Upper lobe of left lung (tissue), 6 donors: ENCODE data around the gene CDR2. TPM values are rescaled to one million over a fixed set of nuclear protein-coding genes. Genes with fewer than 3 reads are reported as not detected.
"Not testable (repeated sequence)": the region's sequence is repeated elsewhere in the genome, so short reads cannot be mapped to it uniquely, and the experiment has no call there.

Experiments
- ATAC-seq, 2 donors: fragments of 200-7000 bp; cut with Tn5 transposase; one replicate each; pipeline ENCODE4 v1.9.1; 2022; ENCODE audit warnings: mild to moderate bottlenecking in 2 of 2, moderate library complexity in 2 of 2; ENCODE audit not compliant: low FRiP score in 2 of 2
- DNase-seq, 2 donors: peaks; one replicate each; pipeline ENCODE4 v3.0.0-alpha.2; 2019 to 2020
- H3K27ac ChIP-seq, 4 donors: fragments of 200-600 bp; sonication (generic); one replicate each; pipeline ENCODE4 v1.5.1; 2016 to 2019
- H3K27me3 ChIP-seq, 4 donors: fragments of 200-600 bp; sonication (generic); one replicate each; pipeline ENCODE4 v1.5.1; 2017 to 2019
- H3K36me3 ChIP-seq, 4 donors: fragments of 200-600 bp; sonication (generic); one replicate each; pipeline ENCODE4 v1.5.1; 2016 to 2019
- H3K4me1 ChIP-seq, 4 donors: fragments of 200-600 bp; sonication (generic); one replicate each; pipeline ENCODE4 v1.5.1; 2018 to 2019
- H3K4me3 ChIP-seq, 4 donors: fragments of 200-600 bp; sonication (generic); one replicate each; pipeline ENCODE4 v1.5.1; 2017 to 2019; ENCODE audit warnings: mild to moderate bottlenecking in 2 of 4, moderate library complexity in 1 of 4
- H3K9me3 ChIP-seq, 4 donors: fragments of 200-600 bp; sonication (generic); one replicate each; pipeline ENCODE4 v1.5.1; 2018 to 2019
- EP300 ChIP-seq, 4 donors: sonication (generic); formaldehyde crosslinking; IDR thresholded peaks; one replicate each; pipeline ENCODE4 v1.5.1; 2017; ENCODE audit warnings: antibody characterized with exemption in 4 of 4, control low read depth in 2 of 4
- POLR2A ChIP-seq, 4 donors: fragments of 450-650 bp; IDR thresholded peaks; one replicate each; pipeline ENCODE4 v1.5.1; 2016 to 2017; ENCODE audit warnings: antibody characterized with exemption in 4 of 4, mild to moderate bottlenecking in 2 of 4
- POLR2AphosphoS5 ChIP-seq, 2 donors: sonication (generic); formaldehyde crosslinking; IDR thresholded peaks; one replicate each; pipeline ENCODE4 v1.5.1; 2017; ENCODE audit warnings: antibody characterized with exemption in 2 of 2
- WGBS, 2 donors: methylation state at CpG; one replicate each; pipeline ENCODE4 v1.1.5; 2017 to 2018; 5-methylcytosine and 5-hydroxymethylcytosine counted together
- total RNA-seq, 6 donors: library from RNA; depleted of rRNA in 4 of 6; stranded (reverse); fragments of >200 nt in 4 of 6; gene quantifications; one replicate each; pipeline versions ENCODE4 v1.1.0 to v1.2.1, GENCODE V29; 2016 to 2021
- TF ChIP-seq, protein P1 (sequence below), 6 experiments: fragments of 450-650 bp in 4 of 6; fragments of 200-600 bp in 2 of 6; sonication (generic) in 2 of 6; IDR thresholded peaks; one replicate each; pipeline ENCODE4 v1.5.1; 2016 to 2019; ENCODE audit warnings: antibody characterized with exemption in 6 of 6
- donor health status: DM: no; HTN: no; CAD: no; lungs with moderate emphysema.
- donor health status: DM: no; HTN: yes; CAD: no; lungs with severe emphysema.

CDR2 gene
- total RNA-seq, 6 donors from 2014 or later, result 16.3 to 27.5 (median 19.4) TPM

DNA sequence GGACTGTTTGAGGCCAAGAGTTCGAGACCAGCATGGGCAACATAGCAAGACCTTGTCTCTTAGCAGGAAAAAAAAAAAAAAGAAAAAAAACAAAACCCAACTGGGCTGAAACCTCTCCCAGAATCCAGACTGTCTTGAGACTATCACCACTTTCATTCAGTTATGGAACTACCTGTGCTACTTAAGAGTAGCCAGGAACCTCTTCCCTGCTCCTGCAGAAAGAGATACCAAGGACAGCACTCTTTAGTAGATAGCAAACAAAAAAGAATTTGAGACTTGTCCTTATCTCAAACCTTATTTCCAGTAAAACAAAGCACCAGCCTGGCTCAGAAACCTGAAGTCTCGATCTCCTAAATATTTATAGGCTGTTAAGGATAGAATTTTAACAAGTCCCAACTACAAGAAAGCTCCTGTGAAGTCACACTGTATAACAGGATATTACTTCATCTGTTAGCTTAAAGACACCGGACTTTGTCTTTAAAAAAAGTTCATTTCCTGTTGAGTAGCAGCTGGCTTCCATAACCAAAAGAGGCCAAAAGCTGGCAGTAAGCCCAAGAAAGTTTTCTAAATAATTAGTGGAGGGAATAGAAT lies 5.1 kb downstream of the CDR2 start:
- TF ChIP-seq POLR2A (IDR thresholded peaks at IDR 0.05) (no peak), POLR2AphosphoS5 (IDR thresholded peaks at IDR 0.05) (no peak), EP300 (IDR thresholded peaks at IDR 0.05) (no peak)
- TF ChIP-seq, protein P1, sequence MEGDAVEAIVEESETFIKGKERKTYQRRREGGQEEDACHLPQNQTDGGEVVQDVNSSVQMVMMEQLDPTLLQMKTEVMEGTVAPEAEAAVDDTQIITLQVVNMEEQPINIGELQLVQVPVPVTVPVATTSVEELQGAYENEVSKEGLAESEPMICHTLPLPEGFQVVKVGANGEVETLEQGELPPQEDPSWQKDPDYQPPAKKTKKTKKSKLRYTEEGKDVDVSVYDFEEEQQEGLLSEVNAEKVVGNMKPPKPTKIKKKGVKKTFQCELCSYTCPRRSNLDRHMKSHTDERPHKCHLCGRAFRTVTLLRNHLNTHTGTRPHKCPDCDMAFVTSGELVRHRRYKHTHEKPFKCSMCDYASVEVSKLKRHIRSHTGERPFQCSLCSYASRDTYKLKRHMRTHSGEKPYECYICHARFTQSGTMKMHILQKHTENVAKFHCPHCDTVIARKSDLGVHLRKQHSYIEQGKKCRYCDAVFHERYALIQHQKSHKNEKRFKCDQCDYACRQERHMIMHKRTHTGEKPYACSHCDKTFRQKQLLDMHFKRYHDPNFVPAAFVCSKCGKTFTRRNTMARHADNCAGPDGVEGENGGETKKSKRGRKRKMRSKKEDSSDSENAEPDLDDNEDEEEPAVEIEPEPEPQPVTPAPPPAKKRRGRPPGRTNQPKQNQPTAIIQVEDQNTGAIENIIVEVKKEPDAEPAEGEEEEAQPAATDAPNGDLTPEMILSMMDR (IDR thresholded peaks at IDR 0.05), result no peak
- ATAC-seq (no peak), DNase-seq (no peak)
- peak overlapping the region; percentile 18 to 83 (median 54) for H3K27ac ChIP-seq
- no peak overlapping the region for H3K4me3 ChIP-seq
- H3K4me1 ChIP-seq, result peaks cover 40 to 66% (median 53%) of the 10 kb centered on the region in 4 donors
- peaks cover 4 to 5% (median 4%) of the 10 kb centered on the region in 4 donors for H3K36me3 ChIP-seq
- WGBS, 2 donors, result 37 to 38% methylated on average over 3 of the region's 3 CpGs
- no peaks in the 10 kb centered on the region for H3K27me3 ChIP-seq
- H3K9me3 ChIP-seq, result no peaks in the 10 kb centered on the region

DNA sequence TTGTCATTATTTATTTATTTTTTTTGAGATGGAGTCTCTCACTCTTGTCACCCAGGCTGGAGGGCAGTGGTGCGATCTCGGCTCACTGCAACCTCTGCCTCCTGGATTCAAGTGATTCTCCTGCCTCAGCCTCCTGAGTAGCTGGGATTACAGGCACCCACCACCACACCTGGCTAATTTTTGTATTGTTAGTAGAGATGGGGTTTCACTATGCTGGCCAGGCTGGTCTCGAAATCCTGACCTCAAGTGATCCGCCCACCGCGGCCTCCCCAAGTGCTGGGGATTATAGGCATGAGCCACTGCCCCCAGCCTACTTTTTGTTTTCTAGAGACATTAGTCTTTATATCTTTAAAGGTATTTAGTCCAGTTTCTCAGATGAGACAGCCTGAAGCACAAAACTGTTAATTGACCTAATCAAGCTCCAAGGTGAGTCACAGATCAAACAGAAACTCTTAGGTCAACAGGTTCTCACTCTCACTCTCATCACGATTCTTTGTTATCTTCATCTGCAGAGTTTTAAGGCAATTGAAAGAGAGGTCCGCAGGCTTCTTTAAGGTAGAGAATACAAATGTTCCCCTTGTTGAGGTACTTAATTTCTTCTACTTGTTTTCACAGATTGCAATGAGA lies 6.1 kb downstream of the CDR2 start:
- ATAC-seq, result not testable (repeated sequence)

DNA sequence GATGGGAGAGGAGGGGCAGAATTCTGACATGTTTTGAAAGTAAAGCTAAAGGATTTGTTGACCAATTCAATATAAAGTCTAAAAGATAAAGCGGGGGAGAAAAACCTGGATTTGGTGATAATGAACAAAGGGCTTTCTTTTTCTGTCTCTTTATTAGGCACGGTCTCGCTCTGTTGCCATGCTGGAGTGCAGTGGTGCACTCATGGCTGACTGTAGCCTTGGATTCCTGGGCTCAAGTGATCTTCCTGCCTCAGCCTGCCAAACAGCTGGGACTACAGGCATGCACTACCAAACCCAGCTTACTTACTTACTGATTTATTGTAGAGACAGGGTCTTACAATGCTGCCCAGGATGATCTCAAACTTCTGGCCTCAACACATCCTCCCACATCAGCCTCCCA lies 7.5 kb downstream of the CDR2 start:
- no peak for TF ChIP-seq POLR2AphosphoS5 (IDR thresholded peaks at IDR 0.05)
- TF ChIP-seq POLR2A (IDR thresholded peaks at IDR 0.05), result no peak
- TF ChIP-seq, protein P1 (IDR thresholded peaks at IDR 0.05), result no peak
- no peak for TF ChIP-seq EP300 (IDR thresholded peaks at IDR 0.05)
- DNase-seq, result no peak
- Histone ChIP-seq H3K4me3 (no peak overlapping the region), H3K4me1 (peaks cover 25 to 48% (median 38%) of the 10 kb centered on the region in 4 donors), H3K9me3 (no peaks in the 10 kb centered on the region), H3K27ac (no peak overlapping the region), H3K36me3 (peaks cover 4 to 29% (median 15%) of the 10 kb centered on the region in 4 donors), H3K27me3 (no peaks in the 10 kb centered on the region)
- WGBS, 2 donors, result 88 to 100% methylated on average over 3 of the region's 3 CpGs
- no peak for ATAC-seq

More for the DNA sequence above, 6.1 kb downstream of the CDR2 start:
- not testable (repeated sequence) for H3K9me3 ChIP-seq, H3K4me3 ChIP-seq, H3K27me3 ChIP-seq, DNase-seq
- Histone ChIP-seq H3K36me3 (peaks cover 4 to 15% (median 13%) of the 10 kb centered on the region in 4 donors), H3K27ac (peak overlapping the region in 2 of 4 donors; percentile 3 to 74), H3K4me1 (peaks cover 39 to 62% (median 52%) of the 10 kb centered on the region in 4 donors)
- 80 to 87% methylated on average over 8 of the region's 8 CpGs for WGBS, 2 donors

DNA sequence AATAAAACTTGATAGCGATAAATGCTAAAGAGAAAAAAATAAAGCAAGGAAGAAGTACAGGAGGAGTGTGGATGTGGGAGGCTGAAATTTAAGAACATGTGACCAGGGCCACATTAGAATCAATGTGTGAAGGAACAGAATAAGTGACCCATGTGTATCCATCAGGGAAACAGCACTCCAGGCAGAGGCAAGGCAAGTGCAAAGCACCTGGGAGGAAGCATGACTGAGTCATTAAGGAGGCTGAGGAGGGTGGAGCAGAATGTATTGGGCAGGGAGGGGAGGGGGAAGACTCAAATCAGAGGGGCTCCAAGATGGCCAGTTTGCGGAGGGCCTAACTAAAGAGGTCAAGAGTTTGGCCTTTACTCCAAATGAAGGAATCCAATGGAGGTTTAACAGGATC lies 8.0 kb downstream of the CDR2 start:
- H3K27ac ChIP-seq, result no peak overlapping the region
- ATAC-seq (no peak), DNase-seq (no peak)
- WGBS, 2 donors, result 94 to 97% methylated on average over 2 of the region's 2 CpGs
- H3K9me3 ChIP-seq, result no peaks in the 10 kb centered on the region
- H3K4me3 ChIP-seq, result no peak overlapping the region
- TF ChIP-seq POLR2A (IDR thresholded peaks at IDR 0.05) (no peak), EP300 (IDR thresholded peaks at IDR 0.05) (no peak), POLR2AphosphoS5 (IDR thresholded peaks at IDR 0.05) (no peak)
- TF ChIP-seq, protein P1 (IDR thresholded peaks at IDR 0.05), result no peak
- no peaks in the 10 kb centered on the region for H3K27me3 ChIP-seq
- H3K36me3 ChIP-seq, result peaks cover 4 to 29% (median 15%) of the 10 kb centered on the region in 4 donors
- H3K4me1 ChIP-seq, result peaks cover 23 to 43% (median 37%) of the 10 kb centered on the region in 4 donors

DNA sequence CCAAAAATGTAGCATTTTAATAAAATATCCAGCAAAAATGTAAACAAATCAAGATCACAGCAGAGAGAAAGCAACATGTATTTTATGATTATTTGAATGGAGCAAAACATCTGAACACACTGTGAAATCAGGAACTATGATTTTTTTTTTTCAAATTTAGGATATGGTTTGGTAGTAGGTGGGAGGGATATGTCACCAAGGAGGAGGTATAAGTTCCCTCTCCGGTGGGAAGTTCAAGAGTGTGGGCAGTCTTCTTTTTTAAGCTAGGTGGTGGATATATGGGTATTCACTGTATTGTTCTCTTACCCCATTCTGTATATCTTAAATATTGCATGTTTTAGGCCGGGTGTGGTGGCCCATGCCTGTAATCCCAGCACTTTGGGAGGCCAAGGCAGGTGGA lies 10.2 kb downstream of the CDR2 start:
- no peak overlapping the region for H3K27ac ChIP-seq
- H3K4me3 ChIP-seq, result no peak overlapping the region
- no peaks in the 10 kb centered on the region for H3K9me3 ChIP-seq
- peaks cover 10 to 23% (median 22%) of the 10 kb centered on the region in 4 donors for H3K4me1 ChIP-seq
- no peaks in the 10 kb centered on the region for H3K27me3 ChIP-seq
- TF ChIP-seq, protein P1 (IDR thresholded peaks at IDR 0.05), result no peak
- TF ChIP-seq POLR2A (IDR thresholded peaks at IDR 0.05) (no peak), EP300 (IDR thresholded peaks at IDR 0.05) (no peak), POLR2AphosphoS5 (IDR thresholded peaks at IDR 0.05) (no peak)
- ATAC-seq (no peak), DNase-seq (no peak)
- WGBS, 2 donors, result 88 to 91% methylated on average over 2 of the region's 2 CpGs
- peaks cover 4 to 29% (median 15%) of the 10 kb centered on the region in 4 donors for H3K36me3 ChIP-seq
